ENCODE results near the gene KRTAP1-3. TPM values are rescaled to one million over a fixed set of nuclear protein-coding genes. Genes with fewer than 3 reads are reported as not detected.

The KRTAP1-3 gene
- total RNA-seq, 4 donors from 2014 or later, result not detected

GRCh38 chr17:40993839-40994238 is 40.8 kb downstream of the KRTAP1-3 start, which contains the start of gene KRTAP3-3:
KRTAP3-3 (minus strand) TSS chr17:40994164; CDS start chr17:40994097, 67 bp downstream.
- H3K36me3 ChIP-seq, result no peaks in the 10 kb centered on the region
- peaks cover 0 to 19% (median 0%) of the 10 kb centered on the region in 3 donors for H3K27me3 ChIP-seq
- no peaks in the 10 kb centered on the region for H3K4me1 ChIP-seq
- DNase-seq, result no peak
- no peak within 1 kb of the TSS for H3K4me3 ChIP-seq
- intact Hi-C loops (cut with DNase I; ENCODE audit: low total_unique reads), result no loop called here
- no peak within 1 kb of the TSS for H3K27ac ChIP-seq
- in situ Hi-C loops (cut with MboI; ENCODE audit: low sequenced_read_pairs in 4 of 4), result no loop called here
- no peaks in the 10 kb centered on the region for H3K9me3 ChIP-seq
- ATAC-seq, result no peak
- TF ChIP-seq, protein P1, sequence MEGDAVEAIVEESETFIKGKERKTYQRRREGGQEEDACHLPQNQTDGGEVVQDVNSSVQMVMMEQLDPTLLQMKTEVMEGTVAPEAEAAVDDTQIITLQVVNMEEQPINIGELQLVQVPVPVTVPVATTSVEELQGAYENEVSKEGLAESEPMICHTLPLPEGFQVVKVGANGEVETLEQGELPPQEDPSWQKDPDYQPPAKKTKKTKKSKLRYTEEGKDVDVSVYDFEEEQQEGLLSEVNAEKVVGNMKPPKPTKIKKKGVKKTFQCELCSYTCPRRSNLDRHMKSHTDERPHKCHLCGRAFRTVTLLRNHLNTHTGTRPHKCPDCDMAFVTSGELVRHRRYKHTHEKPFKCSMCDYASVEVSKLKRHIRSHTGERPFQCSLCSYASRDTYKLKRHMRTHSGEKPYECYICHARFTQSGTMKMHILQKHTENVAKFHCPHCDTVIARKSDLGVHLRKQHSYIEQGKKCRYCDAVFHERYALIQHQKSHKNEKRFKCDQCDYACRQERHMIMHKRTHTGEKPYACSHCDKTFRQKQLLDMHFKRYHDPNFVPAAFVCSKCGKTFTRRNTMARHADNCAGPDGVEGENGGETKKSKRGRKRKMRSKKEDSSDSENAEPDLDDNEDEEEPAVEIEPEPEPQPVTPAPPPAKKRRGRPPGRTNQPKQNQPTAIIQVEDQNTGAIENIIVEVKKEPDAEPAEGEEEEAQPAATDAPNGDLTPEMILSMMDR (IDR thresholded peaks at IDR 0.05 in 4 of 5, conservative IDR thresholded peaks at IDR 0.05 in 1 of 5), result no peak
- no peak for TF ChIP-seq POLR2A (IDR thresholded peaks at IDR 0.05)

DNA sequence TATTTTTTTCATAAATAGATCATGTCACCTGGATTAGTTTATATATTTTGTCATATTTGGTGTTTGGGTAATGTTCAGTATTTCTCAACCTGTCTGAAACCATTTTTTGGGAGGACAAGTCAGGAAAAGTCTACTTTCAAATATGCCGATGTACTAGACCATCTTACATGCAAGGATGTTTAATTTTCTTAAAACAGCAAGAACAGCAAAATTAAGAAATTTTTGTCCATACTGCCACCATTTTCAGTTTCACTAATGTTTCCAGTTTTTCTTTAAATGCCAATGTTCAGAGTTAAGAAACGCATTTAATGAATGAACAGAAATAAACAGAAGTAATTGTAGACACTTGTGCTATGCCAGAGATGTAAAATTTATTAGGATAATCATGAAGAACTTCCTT is 41.6 kb downstream of the KRTAP1-3 start:
- Histone ChIP-seq H3K27ac (no peak overlapping the region), H3K4me3 (no peak overlapping the region), H3K4me1 (no peaks in the 10 kb centered on the region), H3K36me3 (no peaks in the 10 kb centered on the region), H3K27me3 (peaks cover 0 to 19% (median 0%) of the 10 kb centered on the region in 3 donors), H3K9me3 (no peaks in the 10 kb centered on the region)
- no peak for DNase-seq
- in situ Hi-C loops (cut with MboI; ENCODE audit: low sequenced_read_pairs in 4 of 4) (no loop called here), intact Hi-C loops (cut with DNase I; ENCODE audit: low total_unique reads) (no loop called here)
- no peak for ATAC-seq
- TF ChIP-seq POLR2A (IDR thresholded peaks at IDR 0.05), result no peak
- TF ChIP-seq, protein P1 (IDR thresholded peaks at IDR 0.05 in 4 of 5, conservative IDR thresholded peaks at IDR 0.05 in 1 of 5), result no peak

DNA sequence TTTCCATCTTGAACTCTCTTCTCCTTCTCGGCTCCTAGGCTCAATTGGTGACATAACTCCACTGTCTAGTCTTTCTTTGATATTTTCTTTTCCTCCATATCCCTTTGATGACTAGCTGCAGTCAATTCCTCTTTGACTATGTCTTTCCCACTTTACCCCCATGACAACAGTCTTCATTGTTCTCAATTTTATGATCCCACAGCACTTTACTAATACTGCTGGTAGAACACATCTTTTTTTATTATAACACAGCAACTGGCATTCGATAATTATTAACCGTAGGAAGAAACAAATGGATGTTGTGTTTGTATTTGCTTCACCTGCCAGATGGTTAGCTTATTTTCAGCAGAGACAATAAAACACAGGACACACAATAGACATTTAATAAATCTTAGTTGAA is 42.0 kb downstream of the KRTAP1-3 start:
- intact Hi-C loops (cut with DNase I; ENCODE audit: low total_unique reads) (no loop called here), in situ Hi-C loops (cut with MboI; ENCODE audit: low sequenced_read_pairs in 4 of 4) (no loop called here)
- no peak for ATAC-seq
- Histone ChIP-seq H3K36me3 (no peaks in the 10 kb centered on the region), H3K4me1 (no peaks in the 10 kb centered on the region), H3K27me3 (peaks cover 0 to 18% (median 0%) of the 10 kb centered on the region in 3 donors), H3K4me3 (no peak overlapping the region), H3K27ac (no peak overlapping the region), H3K9me3 (no peaks in the 10 kb centered on the region)
- DNase-seq, result no peak
- TF ChIP-seq, protein P1 (IDR thresholded peaks at IDR 0.05 in 4 of 5, conservative IDR thresholded peaks at IDR 0.05 in 1 of 5), result no peak
- no peak for TF ChIP-seq POLR2A (IDR thresholded peaks at IDR 0.05)

- no peak for TF ChIP-seq POLR2A (IDR thresholded peaks at IDR 0.05)
- TF ChIP-seq, protein P1 (IDR thresholded peaks at IDR 0.05 in 4 of 5, conservative IDR thresholded peaks at IDR 0.05 in 1 of 5), result no peak
- no peaks in the 10 kb centered on the region for H3K9me3 ChIP-seq
- no peak overlapping the region for H3K27ac ChIP-seq
- intact Hi-C loops (cut with DNase I; ENCODE audit: low total_unique reads), result no loop called here
- no peaks in the 10 kb centered on the region for H3K27me3 ChIP-seq
- ATAC-seq (no peak), DNase-seq (no peak)
- no peaks in the 10 kb centered on the region for H3K36me3 ChIP-seq
- H3K4me3 ChIP-seq, result no peak overlapping the region
- H3K4me1 ChIP-seq, result no peaks in the 10 kb centered on the region
- in situ Hi-C loops (cut with MboI; ENCODE audit: low sequenced_read_pairs in 4 of 4), result no loop called here
Measured at GRCh38 chr17:40986920-40987319, 47.8 kb downstream of the KRTAP1-3 start.

DNA sequence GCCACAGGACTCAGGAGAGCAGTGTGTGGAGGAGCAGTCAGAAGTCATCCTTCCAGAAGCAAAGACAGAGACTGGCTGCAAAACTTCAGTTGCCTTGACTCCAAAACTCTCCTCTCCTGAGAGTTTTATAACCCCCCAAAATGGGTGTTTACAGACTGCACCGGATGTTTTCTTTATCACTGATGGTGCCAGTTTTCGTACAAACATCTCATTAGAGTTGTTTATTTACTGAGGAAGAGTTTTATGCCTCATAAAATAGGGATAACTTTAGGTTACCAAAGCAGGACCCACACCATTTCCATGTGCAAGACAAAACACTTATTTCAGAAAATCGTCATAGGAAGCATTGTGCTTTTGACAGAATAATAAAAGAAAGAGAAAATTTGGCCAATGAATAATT is 50.4 kb downstream of the KRTAP1-3 start, which contains the start of gene KRT40:
KRT40 (minus strand) TSS at position 101 of the 400 bp plus-strand sequence; CDS start at position 48, 53 bp downstream.
- in situ Hi-C loops (cut with MboI; ENCODE audit: low sequenced_read_pairs in 4 of 4) (no loop called here), intact Hi-C loops (cut with DNase I; ENCODE audit: low total_unique reads) (no loop called here)
- no peak for ATAC-seq
- DNase-seq, result no peak
- H3K4me1 ChIP-seq, result peaks cover 0 to 5% of the 10 kb centered on the region in 2 donors
- H3K4me3 ChIP-seq, result no peak within 1 kb of the TSS
- no peaks in the 10 kb centered on the region for H3K9me3 ChIP-seq
- no peaks in the 10 kb centered on the region for H3K27me3 ChIP-seq
- no peaks in the 10 kb centered on the region for H3K36me3 ChIP-seq
- H3K27ac ChIP-seq, result no peak within 1 kb of the TSS
- TF ChIP-seq POLR2A (IDR thresholded peaks at IDR 0.05), result no peak
- TF ChIP-seq, protein P1 (IDR thresholded peaks at IDR 0.05 in 4 of 5, conservative IDR thresholded peaks at IDR 0.05 in 1 of 5), result no peak
